Epidermal melanocyte (primary cell): ENCODE data around the gene GSKIP.
"Not testable (repeated sequence)": the region's sequence is repeated elsewhere in the genome, so short reads cannot be mapped to it uniquely, and the experiment has no call there.

ENCODE experiments used
- DNase-seq: peaks from one replicate; pipeline ENCODE4 v3.0.0; 2011; ENCODE audit warnings: low spot score; ENCODE audit not compliant: insufficient read length

Gene GSKIP

GRCh38 chr14:96362965-96363750 lies at the start of gene GSKIP, which contains the start of gene ATG2B:
Gene GSKIP (plus strand): TSS chr14:96363526. CDS start chr14:96382248, 18,722 bp downstream.
Gene ATG2B (minus strand): TSS chr14:96363341. CDS start chr14:96362976, 365 bp downstream.
- DNase-seq: peak; percentile 76

- no peak for DNase-seq
Observed at GRCh38 chr14:96316087-96316486, 47.2 kb upstream of the GSKIP start.

DNA sequence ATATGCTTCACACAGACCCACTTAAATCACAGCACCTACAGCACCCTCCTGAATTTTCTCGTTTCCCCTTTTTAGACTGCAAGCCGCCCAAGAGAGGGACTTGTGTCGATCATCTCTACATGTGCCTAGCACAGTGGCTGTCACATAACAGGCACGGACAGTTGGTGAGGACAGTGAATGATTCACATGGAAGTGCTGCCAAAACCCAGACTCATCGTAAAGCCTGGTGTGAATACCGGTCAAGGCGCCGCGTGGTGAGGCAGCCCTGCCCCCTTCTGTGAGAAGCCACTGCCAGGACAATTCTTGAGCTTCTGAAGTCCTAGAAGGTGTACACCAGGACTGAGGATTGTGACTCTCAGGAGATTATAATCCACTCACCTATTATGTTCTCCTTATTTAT lies 44.5 kb upstream of the GSKIP start:
- no peak for DNase-seq

- DNase-seq: no peak
Observed at GRCh38 chr14:96320605-96321004, 42.7 kb upstream of the GSKIP start.

DNA sequence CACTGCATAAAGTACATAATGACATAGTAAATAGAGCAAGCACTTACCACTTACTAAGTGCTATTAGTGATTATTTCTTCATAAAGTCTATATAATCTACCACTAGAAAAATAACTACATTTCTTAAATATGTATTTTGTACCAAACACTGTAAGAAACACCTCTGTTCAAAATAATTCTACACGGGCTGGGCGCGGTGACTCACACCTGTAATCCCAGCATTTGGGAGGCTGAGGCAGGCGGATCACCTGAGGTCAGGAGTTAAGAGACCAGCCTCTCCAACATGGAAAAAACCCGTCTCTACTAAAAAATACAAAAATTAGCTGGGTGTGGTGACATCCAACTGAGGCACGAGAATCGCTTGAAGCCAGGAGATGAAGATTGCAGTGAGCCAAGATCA lies 39.1 kb upstream of the GSKIP start:
- no peak for DNase-seq

DNA sequence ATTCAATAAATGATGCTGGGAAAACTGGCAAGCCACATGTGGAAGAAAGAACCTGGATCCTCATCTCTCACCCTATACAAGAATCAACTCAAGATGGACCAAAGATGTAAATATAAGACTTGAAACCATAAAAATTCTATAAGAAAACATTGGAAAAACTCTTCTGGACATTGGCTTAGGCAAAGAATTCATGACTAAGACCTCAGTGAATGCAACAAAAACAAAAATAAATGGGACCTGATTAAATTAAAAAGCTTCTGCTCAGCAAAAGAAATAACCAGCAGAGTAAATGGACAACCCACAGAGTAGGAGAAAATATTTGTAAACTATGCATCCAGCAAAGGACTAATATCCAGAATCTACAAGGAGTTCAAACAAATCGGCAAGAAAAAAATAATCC lies 24.8 kb upstream of the GSKIP start:
- DNase-seq: no peak

DNA sequence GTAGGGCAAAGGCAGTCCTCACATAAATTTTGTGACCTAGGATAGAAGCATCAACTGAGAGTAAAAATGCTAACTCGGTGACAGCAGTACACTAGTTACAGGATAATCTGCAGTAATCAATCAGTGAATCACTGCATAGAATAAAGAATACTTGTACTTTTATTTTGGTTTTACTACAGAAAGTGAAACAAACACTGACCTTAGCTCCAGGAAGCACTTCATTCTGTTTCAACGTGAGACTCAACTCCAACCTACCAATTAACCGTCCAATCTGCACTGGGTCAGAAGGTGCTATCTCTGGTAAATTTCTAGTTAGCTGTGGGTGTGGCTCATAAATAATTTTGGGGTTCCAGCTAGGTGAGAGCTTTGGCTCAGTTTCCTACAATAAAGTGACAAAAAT lies 22.0 kb upstream of the GSKIP start:
- DNase-seq: no peak

DNA sequence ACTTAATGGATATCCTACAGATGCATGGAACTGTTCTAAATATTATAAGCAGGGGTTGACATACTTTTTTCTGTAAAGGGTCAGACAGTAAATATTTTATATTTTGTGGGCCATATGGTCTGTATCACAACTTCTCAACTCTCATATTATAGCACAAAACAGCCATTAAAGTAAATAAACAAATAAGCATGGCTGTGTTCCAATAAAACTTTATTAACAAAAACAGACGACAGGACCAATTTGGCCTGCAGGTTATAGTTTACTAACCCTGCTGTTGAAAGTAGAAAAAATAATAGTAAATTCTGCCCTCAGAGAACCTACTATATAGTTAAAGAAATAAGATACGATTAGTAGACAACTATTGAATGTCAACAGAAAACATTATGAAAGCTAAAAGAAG lies 17.7 kb upstream of the GSKIP start:
- no peak for DNase-seq

- not testable (repeated sequence) for DNase-seq
Observed at GRCh38 chr14:96347957-96348356, 15.4 kb upstream of the GSKIP start.

DNA sequence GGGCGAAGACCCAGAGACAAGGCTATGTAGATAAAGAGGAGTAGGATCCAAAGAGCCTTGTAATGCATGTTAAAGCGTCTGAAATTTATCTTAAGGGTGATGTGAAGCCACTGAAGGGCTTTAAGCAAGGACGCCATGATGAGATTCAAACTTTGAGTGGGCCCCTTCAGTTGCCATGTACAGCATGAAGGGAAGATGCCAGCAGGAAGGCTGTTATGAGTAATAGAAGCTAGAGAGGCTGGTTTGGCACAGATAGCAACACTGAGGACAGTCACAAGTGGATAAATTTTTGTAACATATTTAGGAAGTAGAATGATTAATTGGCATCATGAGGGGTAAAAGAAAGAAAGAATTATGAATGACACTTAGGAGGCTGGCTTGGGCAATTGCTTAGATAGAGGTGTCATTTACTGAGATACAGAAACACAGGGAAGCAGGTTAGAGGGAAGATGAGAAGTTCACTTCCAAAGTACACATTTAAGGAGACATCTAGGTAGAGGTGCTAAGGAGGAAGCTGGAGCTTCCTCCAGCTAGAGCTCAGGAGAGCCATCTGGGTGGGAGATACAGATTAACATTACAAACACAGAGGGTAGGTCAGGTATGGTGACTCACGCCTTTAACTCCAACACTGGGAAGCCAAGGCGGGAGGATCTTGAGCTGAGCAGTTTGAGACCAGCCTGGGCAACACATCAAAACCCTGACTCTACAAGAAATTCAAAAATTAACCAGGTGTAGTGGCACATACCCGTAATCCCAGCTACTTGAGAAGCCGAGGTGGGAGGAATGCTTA lies 13.8 kb upstream of the GSKIP start:
- DNase-seq: no peak

- DNase-seq: no peak
Observed at GRCh38 chr14:96351986-96352385, 11.3 kb upstream of the GSKIP start.

- no peak for DNase-seq
Observed at GRCh38 chr14:96352708-96353107, 10.6 kb upstream of the GSKIP start.

GRCh38 chr14:96354246-96354645 lies 9.1 kb upstream of the GSKIP start:
- DNase-seq: no peak

DNA sequence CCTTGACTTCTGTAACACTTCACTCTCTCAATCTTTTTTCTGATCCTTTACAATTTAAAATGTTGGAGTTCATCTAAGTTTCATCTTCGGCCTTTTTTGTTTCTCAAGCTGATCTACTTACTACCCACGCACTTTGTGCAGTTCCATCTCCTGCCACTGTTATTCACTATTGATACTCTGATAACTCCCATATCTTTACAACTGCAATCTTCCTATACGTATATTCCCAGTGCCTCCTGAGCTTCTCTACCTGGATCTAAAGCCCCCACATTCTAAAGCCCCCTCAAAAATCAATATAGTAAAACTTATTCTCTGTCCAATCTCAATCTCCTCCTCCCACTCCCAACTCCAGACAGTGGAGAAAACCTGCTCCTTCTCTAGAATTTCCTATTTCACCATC lies 6.1 kb upstream of the GSKIP start:
- no peak for DNase-seq

- no peak for DNase-seq
Observed at GRCh38 chr14:96359959-96360358, 3.4 kb upstream of the GSKIP start.

GRCh38 chr14:96362071-96362964 lies 1.0 kb upstream of the GSKIP start:
- no peak for DNase-seq

GRCh38 chr14:96363751-96364336 lies 518 bp downstream of the GSKIP start:
- no peak for DNase-seq

DNA sequence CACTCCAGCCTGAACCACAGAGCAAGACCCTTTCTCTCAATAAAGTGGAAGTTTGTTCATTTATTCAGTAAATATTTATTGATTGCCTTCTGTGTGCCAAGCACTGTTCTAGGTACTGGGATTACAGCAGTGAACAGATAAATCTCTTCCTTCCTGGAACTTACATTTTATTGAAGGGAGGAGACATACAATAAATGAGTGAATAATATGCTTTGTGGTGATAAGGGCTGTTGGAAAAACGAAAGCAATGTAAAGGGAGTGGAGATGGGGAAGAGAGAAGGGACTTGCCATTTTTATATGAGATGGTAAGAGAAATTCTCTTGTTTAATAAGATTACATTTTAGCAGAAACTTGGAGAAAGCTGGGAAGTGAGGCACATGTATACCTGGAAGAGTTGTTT lies 1.6 kb downstream of the GSKIP start:
- DNase-seq: no peak

GRCh38 chr14:96368534-96368933 lies 5.2 kb downstream of the GSKIP start:
- DNase-seq: no peak

DNA sequence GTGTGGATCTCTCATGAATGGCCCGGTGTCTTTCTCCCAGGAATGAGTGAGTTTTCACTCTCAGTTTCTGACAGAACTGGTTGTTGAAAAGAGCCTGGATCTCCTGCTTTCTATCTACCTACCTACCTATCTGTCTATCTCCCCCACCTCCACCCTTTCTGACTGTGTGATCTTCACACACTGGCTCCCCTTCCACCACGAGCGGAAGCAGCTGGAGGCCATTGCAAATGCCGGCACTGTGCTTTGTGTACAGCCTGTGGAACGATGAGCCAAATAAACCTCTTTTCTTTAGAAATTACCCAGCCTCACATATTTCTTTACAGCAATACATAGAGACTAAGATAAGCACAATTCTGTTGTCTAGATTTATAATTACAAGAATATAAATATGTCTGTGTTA lies 7.2 kb downstream of the GSKIP start:
- DNase-seq: no peak

- no peak for DNase-seq
Observed at GRCh38 chr14:96373538-96373937, 10.2 kb downstream of the GSKIP start.
